Subcutaneous adipose tissue (tissue), 4 donors: ENCODE measurements around the gene CPVL. TPM values are rescaled to one million over a fixed set of nuclear protein-coding genes. Genes with fewer than 3 reads are reported as not detected.

Experiments used
- total RNA-seq, 4 donors: library from RNA; depleted of rRNA; stranded (reverse); fragments of >200 nt; gene quantifications; one replicate each; pipeline ENCODE4 v1.1.0, GENCODE V29; 2016
- TF ChIP-seq, protein P1 (sequence below): fragments of 450-650 bp; IDR thresholded peaks from one replicate; pipeline ENCODE4 v1.5.1; 2016; ENCODE audit warnings: low read depth, mild to moderate bottlenecking, control low read depth, antibody characterized with exemption, moderate library complexity

Gene CPVL
- total RNA-seq, 4 donors from 2014 or later = 13.0 to 105 (median 36.5) TPM

DNA sequence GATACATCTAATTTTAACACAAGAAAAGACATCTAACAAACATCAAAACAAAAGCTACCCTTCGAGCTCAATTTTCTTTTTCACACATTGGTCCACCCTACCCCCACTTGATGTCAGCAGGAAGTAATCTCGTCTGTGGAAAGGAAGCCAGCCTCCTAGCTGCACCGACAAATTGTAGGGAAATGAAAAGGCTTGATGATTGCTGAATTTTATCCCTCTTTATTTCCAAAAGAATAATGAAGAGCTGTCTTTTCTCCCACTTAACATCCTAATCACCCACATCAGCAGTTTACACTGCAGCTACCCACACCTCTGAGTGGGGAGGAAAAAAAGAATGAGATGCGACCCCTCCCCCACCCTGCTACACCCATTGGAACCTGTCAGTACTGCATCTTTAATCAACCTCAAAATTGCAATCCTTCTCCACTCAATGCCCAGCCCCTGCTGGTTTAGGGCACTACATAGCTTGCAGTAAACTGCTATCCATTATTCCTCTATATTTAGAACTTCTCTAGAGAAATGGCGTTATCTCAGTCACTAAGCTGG lies 10.6 kb upstream of the CPVL start:
- TF ChIP-seq, protein P1, sequence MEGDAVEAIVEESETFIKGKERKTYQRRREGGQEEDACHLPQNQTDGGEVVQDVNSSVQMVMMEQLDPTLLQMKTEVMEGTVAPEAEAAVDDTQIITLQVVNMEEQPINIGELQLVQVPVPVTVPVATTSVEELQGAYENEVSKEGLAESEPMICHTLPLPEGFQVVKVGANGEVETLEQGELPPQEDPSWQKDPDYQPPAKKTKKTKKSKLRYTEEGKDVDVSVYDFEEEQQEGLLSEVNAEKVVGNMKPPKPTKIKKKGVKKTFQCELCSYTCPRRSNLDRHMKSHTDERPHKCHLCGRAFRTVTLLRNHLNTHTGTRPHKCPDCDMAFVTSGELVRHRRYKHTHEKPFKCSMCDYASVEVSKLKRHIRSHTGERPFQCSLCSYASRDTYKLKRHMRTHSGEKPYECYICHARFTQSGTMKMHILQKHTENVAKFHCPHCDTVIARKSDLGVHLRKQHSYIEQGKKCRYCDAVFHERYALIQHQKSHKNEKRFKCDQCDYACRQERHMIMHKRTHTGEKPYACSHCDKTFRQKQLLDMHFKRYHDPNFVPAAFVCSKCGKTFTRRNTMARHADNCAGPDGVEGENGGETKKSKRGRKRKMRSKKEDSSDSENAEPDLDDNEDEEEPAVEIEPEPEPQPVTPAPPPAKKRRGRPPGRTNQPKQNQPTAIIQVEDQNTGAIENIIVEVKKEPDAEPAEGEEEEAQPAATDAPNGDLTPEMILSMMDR = no peak

DNA sequence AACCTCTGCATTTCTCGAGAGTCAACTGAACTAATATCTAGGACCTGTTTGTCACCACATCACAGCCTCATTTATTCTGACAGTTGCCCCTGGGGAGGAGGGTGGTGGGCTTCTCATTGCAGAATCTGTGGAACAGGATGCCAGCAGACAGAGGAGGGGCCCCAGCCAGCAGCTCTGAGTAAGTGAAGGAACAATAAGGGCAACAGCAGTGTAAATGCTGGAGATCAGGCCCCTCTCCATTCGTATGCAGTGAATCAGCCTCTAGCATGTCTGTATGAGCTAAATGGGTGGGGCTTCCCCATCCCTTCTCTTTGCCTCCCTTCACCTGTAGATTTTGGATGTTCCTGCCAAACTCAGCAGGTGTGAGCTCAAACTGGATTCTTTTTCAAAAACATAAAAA lies 7.7 kb upstream of the CPVL start:
- TF ChIP-seq, protein P1 = no peak

- TF ChIP-seq, protein P1 = no peak
Observed at GRCh38 chr7:29150856-29151255, 4.5 kb upstream of the CPVL start.

- TF ChIP-seq, protein P1 = no peak
Observed at GRCh38 chr7:29149036-29149435, 2.7 kb upstream of the CPVL start.

DNA sequence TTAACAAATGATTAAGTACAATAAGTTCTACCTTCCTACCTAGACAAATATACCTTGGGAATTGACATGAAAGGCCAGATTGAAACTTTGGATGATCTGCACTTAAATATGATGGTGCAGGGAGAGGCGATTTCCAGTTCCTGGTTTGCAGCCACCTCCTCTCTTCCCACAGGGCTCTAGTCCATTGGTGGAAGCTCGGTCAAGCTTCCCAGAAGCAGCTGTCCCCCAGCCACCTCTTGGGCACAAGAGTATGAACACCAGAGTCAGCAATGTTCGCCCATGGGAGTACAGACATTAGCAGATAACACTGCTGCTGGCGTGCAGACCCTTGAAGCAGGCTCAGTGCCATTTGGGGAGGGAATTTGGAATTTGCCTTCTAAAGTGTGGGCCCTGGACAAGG lies 1.5 kb upstream of the CPVL start:
- TF ChIP-seq, protein P1 = no peak

DNA sequence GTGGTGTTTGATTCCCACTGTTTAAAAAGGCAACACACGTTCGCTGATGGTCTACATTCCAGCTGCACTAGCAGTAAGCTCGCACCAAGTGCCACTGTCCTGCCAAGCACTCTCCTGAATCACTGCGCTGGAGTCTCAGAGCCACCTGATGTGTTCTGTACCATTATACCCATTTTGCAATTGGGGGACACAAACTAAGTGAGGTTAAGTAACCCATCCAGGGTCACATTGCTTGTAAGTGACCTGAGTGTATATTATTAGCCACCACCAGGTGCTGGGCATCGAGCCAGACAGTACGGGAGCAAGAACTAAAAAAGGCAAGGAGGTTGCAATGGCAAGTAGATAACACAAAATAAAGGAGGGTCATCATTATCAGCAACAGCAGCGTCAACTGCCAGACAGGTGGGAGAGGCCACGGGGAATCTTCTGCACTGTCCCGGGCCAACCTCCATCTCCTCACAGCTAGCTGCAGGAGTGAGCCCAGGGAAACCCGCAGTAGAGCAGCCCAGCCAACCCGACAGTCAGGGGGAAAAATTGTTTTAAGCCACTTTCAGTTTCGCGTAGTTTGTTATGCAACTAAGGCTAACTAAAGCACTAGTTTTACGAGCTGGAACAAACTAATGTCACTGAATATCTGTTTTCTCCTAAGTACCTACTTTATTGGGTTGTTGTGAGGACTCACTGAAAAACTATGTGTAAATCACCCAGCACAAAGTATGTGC lies 712 bp upstream of the CPVL start:
- TF ChIP-seq, protein P1 = no peak

GRCh38 chr7:29145553-29146056 lies 732 bp downstream of the CPVL start:
- TF ChIP-seq, protein P1 = no peak
